ENCODE results near the gene DGCR6L.
"Not testable (repeated sequence)": the region's sequence is repeated elsewhere in the genome, so short reads cannot be mapped to it uniquely, and the experiment has no call there.

- TF ChIP-seq CTCF, POLR2AphosphoS5, POLR2A (IDR thresholded peaks at IDR 0.05): not testable (repeated sequence)
These were observed 39.7 kb downstream of the DGCR6L start for GRCh38 chr22:20280163-20280562.
